CD4-positive, alpha-beta T cell treated with Interleukin-12 subunit alpha and Interleukin-12 subunit beta, for 1 hour (primary cell): Measurements from ENCODE around the gene SEMA3B.
A peak's percentile ranks its signal among the peaks of the same experiment; 100 is the strongest.
"Not testable (repeated sequence)": the region's sequence is repeated elsewhere in the genome, so short reads cannot be mapped to it uniquely, and the experiment has no call there.

Experiments
- DNase-seq: peaks from one replicate; pipeline ENCODE4 v3.0.0-alpha.2; 2020

SEMA3B gene

DNA sequence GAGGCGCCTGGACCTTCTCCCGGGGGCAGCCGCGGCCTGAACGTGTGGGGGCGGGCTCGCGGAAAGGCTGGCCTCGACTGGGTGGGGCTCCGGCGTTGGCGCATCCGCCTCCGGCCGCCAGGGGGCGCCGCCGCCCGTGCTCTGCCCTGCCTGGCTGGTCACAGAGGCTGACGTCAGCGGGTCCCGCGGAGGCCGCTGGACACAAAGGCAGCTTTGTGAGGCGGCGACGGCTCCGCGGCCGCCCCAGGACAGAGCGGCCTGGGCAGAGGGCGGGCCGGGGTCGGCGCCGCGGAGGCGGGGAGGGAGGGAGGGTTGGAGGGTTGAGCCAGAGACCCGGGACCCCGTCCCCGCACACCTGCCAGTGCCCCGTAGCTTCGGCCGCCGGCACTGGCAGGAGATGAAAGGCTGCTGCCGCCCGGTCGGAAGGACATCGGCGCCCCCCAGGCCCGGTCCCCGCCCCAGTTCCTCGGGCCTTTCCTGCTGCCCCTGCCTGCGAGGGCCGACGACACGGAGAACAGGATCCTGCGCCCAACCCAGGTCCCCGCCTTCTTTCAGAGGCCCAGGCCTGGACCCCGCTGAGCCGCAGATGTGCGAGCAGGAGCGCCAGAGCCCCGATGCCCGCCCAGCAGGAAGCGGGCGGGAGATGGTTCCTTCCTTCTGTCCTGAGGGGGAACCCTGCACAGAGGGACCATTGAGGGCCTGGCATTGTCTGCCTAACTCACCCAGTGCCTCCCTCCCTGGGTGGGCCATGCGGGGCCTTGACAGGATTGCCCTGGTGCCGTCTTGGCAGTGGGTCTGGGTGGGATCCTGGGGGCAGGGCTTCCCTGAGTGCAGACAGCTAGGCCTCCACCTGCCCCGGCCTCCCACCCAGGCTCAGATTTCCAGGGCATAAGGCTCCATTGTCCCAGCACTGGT is 8.7 kb upstream of the SEMA3B start:
- peak; percentile 88 for DNase-seq

DNA sequence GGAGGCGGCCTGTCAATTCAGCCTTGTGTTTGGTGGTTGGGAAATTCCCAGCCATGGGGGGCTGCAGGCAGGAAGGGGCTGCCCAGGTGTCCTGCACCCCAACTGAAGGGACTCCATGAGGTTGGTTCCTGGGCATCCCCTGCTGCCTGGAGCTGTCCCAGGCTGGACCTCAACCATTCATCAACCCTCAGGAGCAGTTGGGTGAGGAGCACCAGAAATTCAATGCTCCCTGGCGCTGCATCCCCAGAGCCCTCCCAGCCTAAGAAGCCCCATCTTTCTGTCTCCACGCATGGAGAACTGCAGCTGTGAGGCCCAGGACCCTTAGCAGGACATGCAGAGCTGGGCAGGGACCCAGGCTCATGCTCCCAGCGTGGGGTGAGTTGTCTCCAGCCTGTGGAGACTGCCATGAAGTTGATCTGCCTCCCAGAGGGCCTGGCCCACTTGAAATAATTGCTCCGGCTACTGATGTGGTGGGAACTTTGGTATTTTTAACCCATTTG is 8.0 kb upstream of the SEMA3B start:
- no peak for DNase-seq

DNA sequence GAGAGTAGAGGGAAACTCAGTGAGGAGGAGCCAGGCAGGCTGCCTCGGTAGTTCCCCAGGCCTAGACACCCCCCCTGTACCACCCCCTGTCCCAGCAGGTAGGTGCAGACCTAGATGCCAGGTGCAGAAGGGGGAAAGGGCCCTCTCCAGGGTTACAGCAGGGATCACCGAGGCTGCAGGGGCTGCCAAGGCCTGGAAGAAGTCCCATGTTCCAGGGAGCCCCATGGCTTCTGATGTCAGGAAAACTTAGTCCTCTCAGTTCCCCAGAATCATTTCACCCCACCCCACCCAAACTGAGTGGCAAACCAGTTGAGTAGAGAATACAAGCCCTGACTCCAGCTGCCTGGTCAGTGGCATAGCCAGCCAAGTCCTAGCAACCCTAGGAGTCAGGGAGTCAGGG is 7.4 kb upstream of the SEMA3B start:
- DNase-seq = no peak

DNA sequence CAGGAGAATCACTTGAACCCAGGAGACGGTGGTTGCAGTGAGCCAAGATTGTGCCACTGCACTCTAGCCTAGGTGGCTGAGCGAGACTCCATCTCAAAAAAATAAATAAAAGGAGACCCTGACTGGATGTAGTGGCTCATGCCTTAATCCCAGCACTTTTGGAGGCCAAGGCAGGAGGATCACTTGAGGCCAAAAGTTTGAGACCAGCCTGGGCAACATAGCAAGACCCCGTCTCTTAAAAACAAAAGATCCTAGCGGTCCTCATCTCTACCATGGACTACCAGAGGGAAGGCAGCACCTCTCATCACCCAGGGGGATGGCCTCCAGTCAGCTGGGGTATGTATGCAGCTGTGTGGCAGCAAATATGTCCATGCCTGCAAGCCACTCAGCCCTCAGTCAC is 6.7 kb upstream of the SEMA3B start:
- not testable (repeated sequence) for DNase-seq

DNA sequence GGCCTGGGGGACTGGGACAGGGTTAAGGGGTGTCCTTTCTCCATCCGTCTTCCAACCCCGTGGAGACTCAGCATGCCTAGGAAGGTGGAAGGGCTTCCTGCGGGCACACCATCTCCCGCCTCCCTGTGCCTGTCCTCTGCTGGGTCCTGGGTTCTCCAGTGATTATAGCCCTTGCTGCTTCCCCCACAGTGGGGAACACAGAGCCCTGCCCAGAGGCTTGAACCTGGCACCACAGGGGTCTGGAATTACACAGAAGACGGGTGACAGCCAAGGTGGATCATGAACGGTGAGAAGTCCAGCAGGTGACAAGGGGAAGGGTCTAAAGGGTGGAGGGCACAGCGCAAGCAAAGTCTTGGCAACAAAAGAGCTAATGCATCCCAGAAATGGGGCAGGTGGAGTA is 6.2 kb upstream of the SEMA3B start:
- no peak for DNase-seq

DNA sequence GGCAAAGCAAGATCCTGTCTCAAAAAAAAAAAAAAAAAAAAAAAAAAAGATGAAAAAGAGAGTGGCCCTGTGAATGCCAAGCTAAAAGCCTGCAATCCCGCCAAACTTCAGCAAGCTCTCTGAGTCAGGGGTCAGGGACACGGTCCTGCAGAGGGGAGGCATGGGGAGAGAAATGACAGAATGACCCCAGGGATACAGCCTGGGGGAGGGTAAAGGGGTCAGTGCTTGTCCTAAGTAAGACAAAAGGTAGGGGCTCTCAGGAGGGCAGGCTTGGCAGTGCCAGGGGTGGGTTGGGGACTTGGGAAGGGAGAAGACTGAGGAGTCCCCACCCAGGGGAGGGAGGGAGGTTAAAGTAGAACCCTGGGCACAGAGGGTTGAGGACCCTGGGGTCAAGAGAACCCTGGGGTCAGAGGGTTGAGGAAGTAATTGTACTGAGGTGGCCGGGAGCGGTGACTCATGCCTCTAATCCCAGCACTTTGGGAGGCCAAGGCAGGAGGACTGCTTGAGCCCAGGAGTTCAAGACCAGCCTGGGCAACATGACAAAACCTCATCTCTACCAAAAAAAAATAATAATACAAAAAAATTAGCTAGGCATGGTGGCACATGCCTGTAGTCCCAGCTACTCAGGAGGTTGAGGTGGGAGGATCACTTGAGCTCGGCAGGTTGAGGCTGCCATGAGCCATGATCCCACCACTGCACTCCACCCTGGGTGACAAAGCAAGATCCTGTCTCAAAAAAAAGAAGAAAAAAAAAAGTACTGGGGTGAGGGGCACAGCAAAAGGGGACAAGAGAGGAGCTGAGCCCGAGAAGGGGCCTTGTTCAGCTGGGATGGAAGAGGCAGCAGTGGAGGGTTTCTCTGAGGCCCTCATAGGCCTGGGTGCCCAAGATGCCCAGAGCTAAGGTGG is 5.2 kb upstream of the SEMA3B start:
- DNase-seq = no peak

DNA sequence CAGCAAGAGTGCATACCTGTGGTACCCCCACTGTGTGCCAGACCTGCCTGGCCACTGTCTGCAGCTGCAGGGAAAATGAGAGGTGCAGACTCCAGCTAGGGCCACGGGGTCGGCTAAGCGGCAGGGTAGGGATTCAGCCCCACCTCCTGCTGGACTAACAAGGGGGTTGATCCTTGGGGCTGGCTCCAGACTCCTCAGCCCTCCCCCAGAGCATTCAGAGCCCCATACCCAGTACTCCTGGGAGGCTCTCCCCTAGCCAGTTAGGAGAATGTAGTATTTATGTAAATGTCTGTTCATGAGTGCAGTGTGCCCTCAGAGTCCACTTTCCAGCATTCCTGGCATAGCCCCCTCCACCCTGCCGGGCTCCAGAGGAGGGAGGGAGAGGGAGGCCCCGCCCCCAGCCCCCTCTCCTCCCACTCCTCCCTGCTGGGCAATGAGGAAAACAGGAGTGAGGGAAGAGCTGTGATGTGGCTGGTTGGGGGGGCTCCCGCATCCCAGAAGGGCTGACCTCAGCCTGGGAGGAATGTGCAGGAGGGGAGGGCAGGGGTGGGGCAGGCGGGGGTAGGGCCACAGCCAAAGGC is 4.5 kb upstream of the SEMA3B start:
- no peak for DNase-seq

DNA sequence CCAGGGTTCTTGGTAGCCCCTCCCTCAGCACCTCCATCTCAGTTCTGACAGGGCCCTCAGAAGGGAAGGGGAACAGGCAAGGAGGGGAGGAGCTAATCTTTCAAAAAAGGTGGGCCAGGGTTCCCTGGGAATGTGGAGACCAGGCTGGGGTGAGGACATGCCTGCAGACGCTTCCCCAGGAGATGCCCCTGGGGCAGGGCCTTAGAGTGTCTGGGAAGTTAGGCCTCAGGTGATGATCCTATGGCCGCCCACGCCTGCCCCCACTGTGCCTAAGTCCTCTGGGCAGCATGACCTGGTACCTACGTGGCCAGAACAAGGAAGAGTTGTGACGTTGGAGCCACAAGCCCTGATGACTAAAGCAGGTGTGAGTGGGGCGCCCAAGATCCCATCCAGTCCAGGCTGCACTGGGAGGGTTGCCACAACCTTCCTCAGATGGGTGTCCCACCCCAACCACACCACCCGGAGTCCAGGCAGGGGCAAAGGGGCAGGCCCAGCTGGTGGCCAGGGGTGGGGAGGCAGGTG is 3.9 kb upstream of the SEMA3B start:
- no peak for DNase-seq

DNA sequence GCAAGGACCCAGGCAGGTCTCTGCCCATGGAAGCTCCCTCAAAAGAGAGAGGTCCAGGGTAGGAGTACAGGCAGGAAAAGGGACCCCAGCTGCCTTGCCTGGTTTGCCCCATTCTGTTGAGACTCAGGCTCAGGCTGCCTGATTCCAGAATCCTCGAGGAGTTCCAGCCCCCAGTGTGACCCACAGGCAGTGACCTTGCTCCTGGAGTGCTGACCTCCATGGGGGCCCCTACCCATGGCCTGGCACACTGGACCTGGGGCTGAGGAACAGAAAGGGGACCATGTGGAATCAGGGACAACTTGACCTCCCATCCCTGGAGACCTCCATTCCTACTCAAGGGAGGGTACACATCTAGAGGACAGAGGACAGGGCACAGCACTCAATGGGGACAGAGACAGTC is 3.4 kb upstream of the SEMA3B start:
- DNase-seq = no peak

DNA sequence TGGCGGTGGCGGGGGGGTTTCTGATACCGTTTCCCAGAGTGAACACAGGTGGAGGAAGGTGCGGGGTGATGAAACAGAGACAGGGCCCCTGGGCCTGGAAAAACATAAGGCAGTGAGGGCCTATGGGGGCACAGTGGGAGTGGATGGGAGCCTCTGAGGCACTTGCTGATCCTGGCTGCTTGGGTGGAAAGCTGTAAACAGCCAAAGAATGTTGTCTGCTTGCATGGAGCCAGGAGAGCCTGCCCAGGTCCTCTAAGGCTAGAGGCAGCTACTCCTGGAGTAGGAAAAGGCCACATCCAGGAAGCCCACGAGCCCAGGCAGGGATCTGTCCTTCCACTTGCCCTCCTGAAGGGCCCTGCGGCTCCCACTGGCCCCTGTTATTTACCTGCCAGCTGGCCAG is 2.9 kb upstream of the SEMA3B start:
- no peak for DNase-seq

DNA sequence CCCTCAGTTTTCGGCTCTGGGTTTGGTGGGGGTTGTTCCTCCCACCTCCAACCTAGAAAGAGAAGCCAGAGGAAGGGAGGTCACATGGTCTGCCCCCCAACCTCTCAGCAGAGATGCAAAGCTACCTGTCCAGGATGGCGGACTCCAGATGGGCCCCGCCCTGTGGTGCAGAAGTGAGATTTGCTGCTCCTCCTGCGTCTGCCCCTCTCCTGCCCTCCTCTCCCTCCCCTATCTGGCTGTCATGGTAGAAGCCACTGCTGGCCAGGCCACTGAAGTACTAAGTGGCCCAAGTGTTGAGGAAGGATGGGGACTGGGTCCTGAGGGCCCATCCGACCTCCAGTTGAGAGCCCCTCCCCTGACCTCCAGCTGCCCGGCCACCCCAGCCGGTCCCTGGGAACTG is 2.1 kb upstream of the SEMA3B start:
- DNase-seq = no peak

DNA sequence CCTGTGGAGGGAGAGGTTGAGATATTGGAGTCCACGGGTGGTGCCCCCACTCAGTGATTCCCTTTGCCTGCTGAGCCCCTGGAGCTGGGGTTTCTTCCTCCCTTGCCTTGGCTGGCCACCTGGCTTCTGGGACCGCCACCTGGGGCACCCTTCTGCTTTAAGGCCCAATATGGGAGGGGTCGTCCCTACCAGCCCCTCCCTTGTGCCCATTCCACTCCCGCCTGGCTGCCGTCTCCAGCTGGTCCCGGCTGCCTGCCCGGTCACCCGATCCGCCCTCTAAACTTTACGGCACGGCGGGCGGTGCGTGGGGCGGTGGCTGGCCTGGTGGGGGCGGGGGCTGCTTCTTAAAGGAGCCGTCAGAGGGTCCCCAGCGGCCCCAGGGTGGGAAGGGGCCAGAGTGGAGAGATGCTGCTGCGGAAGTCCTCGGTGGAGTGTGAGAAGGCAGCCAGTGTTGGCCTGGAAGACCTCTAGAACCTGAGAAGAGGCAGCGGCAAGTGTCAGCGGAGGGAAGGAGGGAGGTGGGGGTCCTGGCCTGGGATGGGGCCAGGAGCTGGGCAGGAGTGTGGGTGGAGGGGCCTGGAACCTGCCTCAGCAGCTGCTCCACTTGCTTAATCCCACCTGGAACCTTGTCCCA is 1.6 kb upstream of the SEMA3B start:
- no peak for DNase-seq

DNA sequence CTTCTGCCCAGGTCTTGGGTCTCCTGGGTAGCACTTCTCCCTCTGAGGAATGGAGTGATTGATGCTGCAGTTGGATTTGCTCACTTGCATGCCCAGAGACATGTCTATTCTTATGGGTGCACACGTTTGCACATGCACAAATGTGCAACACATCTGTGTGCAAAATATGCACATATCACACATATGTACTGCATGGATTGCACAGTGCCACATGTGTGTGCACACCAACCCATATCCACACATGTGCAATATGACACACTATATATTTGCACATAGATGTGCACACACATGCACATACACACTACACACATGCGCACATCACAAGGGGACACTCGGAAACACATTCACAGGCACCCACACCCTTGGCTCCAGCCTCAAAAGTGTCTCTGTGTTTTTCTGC is 671 bp upstream of the SEMA3B start:
- no peak for DNase-seq

DNA sequence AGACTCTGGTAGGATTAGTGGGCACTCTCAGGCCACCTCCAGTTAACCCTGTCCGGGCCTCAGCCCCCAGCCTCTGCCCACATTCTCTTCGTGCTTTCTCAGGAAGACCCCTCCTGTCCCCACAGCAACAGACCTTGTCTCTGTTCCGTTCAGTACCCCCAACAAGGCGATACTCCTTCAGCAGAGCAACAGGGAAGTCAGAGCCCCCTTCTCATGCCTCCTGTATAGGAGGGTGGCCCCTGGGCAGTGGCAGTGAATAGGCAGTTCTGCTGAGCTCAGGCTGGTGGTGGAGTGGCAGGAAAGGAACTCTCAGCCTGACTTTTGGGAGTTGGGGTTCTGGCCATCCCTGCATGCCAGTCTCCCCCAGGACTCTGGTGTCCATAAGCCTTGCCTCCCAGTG is 513 bp downstream of the SEMA3B start:
- DNase-seq = no peak

DNA sequence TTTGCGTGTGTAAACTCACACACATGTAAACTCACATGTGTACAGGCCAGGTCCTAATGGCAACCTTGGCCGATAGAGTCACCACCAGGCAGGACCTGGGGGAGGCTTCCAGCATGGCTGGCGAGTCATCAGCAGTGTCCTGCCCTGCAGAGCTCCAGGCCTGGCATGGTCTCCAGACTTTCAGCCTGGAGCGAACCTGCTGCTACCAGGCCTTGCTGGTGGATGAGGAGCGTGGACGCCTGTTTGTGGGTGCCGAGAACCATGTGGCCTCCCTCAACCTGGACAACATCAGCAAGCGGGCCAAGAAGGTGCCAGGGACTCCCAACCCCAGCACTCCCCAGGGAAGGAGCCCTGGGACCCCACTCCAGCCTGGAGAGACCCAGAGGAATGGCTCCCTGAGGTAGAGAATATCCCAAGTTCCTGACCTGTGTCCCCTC is 1.0 kb downstream of the SEMA3B start:
- DNase-seq = no peak

DNA sequence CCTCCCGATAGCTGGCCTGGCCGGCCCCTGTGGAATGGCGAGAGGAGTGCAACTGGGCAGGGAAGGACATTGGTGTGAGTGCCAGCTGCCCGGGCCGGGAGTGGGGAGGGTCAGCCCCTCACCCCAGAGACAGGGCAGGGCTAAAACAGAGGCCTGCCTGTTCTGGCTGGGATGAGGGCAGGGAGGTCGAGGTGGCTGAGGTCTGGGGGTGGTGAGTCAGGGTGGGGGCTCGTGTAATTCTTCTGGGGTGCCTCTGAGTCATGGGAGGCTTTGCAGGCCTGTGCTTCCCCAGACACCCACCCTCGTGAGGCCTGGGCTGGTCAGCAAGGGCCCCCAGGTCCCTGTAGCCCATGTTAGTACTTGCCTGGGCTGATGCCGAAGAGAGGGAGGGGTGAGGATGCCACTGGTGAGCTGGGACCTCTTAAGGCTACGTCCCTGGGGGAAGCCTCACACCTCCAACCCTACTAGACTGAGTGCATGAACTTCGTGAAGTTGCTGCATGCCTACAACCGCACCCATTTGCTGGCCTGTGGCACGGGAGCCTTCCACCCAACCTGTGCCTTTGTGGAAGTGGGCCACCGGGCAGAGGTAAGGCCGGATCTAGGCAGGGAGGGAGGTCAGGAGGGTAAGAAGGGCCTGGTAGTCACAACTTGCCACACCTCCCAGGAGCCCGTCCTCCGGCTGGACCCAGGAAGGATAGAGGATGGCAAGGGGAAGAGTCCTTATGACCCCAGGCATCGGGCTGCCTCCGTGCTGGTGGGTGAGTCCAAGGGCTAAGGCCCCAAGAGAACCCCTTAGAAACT is 1.7 kb downstream of the SEMA3B start:
- no peak for DNase-seq

DNA sequence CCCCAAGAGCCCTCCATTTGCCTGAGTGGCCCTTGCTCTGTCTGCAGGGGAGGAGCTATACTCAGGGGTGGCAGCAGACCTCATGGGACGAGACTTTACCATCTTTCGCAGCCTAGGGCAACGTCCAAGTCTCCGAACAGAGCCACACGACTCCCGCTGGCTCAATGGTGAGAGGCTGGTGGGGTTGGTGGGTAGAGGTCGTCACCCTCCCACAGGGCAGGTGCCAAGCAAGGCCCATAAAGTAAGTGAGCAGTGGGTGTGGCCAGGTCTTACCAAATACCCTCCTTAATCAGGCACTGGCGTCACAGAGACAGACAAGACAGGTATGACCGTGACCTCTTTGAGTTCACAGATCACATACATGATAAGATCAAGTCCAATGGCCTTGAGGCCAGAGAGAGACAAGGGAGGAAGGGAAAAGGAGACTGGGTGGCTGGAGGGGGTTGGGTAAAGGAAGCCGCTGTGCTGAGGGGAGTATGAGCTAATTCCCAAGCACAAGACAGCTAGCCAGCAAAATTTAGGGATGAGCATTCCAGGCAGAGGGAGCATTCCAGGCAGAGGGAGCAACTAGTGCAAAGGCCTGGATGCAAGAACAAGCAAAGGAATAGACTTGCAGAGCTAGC is 2.5 kb downstream of the SEMA3B start:
- no peak for DNase-seq

DNA sequence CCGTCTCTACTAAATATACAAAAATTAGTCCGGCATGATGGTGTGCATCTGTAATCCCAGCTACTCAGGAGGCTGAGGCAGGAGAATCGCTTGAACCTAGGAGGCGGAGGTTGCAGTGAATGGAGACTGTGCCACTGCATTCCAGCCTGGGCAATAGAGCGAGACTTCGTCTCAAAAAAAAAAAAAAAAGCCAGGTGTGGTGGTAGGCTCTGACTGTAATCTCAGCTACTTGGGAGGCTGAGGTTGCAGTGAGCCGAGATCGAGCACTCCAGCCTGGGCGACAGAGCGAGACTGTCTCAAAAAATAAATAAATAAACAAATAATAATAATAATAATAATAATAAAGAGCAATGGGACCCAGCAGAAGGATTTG is 3.6 kb downstream of the SEMA3B start:
- DNase-seq = not testable (repeated sequence)

DNA sequence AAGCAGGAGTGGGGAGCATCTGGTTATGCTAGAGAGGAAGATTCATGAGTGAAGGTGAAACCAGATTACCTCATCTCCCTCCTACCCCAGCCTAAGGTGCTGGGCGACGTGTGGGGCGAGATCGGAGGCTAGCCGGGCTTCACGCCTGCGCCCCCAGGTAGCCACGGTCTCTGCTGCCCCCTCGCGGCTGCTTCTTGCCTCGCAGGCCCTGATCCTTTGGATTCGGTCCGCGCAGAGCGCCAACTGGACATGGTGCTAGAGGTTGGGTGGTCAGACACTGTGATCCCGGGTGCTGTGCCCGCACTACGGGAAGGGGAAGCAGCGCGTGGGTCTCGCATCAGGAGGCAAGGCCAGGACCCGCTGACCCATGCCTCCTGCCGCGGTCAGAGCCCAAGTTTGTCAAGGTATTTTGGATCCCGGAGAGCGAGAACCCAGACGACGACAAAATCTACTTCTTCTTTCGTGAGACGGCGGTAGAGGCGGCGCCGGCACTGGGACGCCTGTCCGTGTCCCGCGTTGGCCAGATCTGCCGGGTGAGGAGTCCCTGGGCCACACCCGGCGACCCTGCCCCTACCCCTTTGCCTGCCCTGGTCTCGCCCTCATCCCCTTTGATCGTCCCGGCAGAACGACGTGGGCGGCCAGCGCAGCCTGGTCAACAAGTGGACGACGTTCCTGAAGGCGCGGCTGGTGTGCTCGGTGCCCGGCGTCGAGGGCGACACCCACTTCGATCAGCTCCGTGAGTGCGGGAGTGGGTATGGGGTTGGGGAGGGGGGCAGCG is 4.2 kb downstream of the SEMA3B start:
- peak; percentile 87 for DNase-seq

DNA sequence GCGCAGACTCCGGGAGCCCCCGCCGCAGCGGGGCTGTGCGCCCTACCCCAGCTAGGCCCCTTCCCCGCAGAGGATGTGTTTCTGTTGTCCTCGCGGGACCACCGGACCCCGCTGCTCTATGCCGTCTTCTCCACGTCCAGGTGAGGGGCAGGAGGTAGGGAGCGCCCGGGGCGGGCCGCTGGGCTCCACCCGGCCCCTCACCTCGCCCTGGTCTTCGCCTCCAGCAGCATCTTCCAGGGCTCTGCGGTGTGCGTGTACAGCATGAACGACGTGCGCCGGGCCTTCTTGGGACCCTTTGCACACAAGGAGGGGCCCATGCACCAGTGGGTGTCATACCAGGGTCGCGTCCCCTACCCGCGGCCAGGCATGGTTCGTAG is 4.7 kb downstream of the SEMA3B start:
- DNase-seq = no peak
